Left ventricle myocardium inferior (tissue), 1 donor: ENCODE data around the gene BAZ2A. TPM values are rescaled to one million over a fixed set of nuclear protein-coding genes. Genes with fewer than 3 reads are reported as not detected.
"Not testable (repeated sequence)": the region's sequence is repeated elsewhere in the genome, so short reads cannot be mapped to it uniquely, and the experiment has no call there.

Experiments
- DNase-seq: peaks from one replicate; pipeline ENCODE4 v3.0.0-alpha.2; 2020
- H3K27ac ChIP-seq: fragments of 200-600 bp; replicated peaks from 2 replicates; pipeline ENCODE4 v1.8.0; 2021
- H3K27me3 ChIP-seq: fragments of 200-600 bp; 2 replicates; pipeline ENCODE4 v1.8.0; 2021; ENCODE audit warnings: low read depth
- H3K36me3 ChIP-seq: fragments of 200-600 bp; 2 replicates; pipeline ENCODE4 v1.8.0; 2021
- H3K4me1 ChIP-seq: fragments of 200-600 bp; 2 replicates; pipeline ENCODE4 v1.8.0; 2021
- H3K4me3 ChIP-seq: fragments of 200-600 bp; 2 replicates; pipeline ENCODE4 v1.8.0; 2021; ENCODE audit warnings: mild to moderate bottlenecking, moderate library complexity
- H3K9me3 ChIP-seq: fragments of 200-600 bp; replicated peaks from 2 replicates; pipeline ENCODE4 v1.8.0; 2021
- CTCF ChIP-seq: fragments of 200-600 bp; IDR thresholded peaks from 2 replicates; pipeline ENCODE4 v1.8.0; 2021; ENCODE audit warnings: antibody characterized with exemption, mild to moderate bottlenecking, borderline replicate concordance
- intact Hi-C: fragments of 100-400 bp; cut with micrococcal nuclease; formaldehyde crosslinking; loops from one replicate; pipeline ENCODE4 v1.11.0; 2022
- total RNA-seq: library from RNA; stranded (reverse); fragmentation: NEBNext Ultra II Directional; extraction: Animal tissue kit (Norgen Biotek cat#: 25700); gene quantifications from one replicate; pipeline ENCODE4 v1.2.1, GENCODE V29; 2021
- donor health status: DM: no; HTN: yes; CAD: no; lungs with severe emphysema.

The BAZ2A gene
- total RNA-seq, 1 donor from 2014 or later, result 39.1 TPM

- no peak overlapping the region for H3K27ac ChIP-seq
- no peak for DNase-seq
- H3K4me1 ChIP-seq, result no peaks in the 10 kb centered on the region
- H3K9me3 ChIP-seq, result no peaks in the 10 kb centered on the region
- H3K4me3 ChIP-seq, result no peak overlapping the region
- peaks cover 74% of the 10 kb centered on the region for H3K36me3 ChIP-seq
- intact Hi-C loops, result no loop called here
- H3K27me3 ChIP-seq, result no peaks in the 10 kb centered on the region
- no peak for TF ChIP-seq CTCF
Measured at GRCh38 chr12:56578983-56579546, 51.1 kb downstream of the BAZ2A start.

- H3K4me3 ChIP-seq, H3K27me3 ChIP-seq, H3K27ac ChIP-seq, H3K4me1 ChIP-seq, DNase-seq, intact Hi-C loops, H3K9me3 ChIP-seq: not testable (repeated sequence)
- peaks cover 72% of the 10 kb centered on the region for H3K36me3 ChIP-seq
Measured at GRCh38 chr12:56577248-56577647, 52.9 kb downstream of the BAZ2A start.

GRCh38 chr12:56574210-56574609, 55.9 kb downstream of the BAZ2A start:
- intact Hi-C loops, result no loop called here
- no peak for DNase-seq
- H3K27ac ChIP-seq, result no peak overlapping the region
- TF ChIP-seq CTCF, result no peak
- no peak overlapping the region for H3K4me3 ChIP-seq
- no peaks in the 10 kb centered on the region for H3K27me3 ChIP-seq
- H3K4me1 ChIP-seq, result peaks cover 23% of the 10 kb centered on the region
- no peaks in the 10 kb centered on the region for H3K9me3 ChIP-seq
- H3K36me3 ChIP-seq, result peaks cover 67% of the 10 kb centered on the region

- peaks cover 41% of the 10 kb centered on the region for H3K4me1 ChIP-seq
- H3K36me3 ChIP-seq, result peaks cover 56% of the 10 kb centered on the region
- H3K27ac ChIP-seq, result peak overlapping the region; percentile 48
- no peak for DNase-seq
- TF ChIP-seq CTCF, result no peak
- H3K27me3 ChIP-seq, result no peaks in the 10 kb centered on the region
- H3K4me3 ChIP-seq, result no peak overlapping the region
- intact Hi-C loops, result loop anchor here (2.0 kb wide), 1 partner anchor 59 kb away; no protein-coding TSS in a partner anchor
- no peaks in the 10 kb centered on the region for H3K9me3 ChIP-seq
Measured at GRCh38 chr12:56572288-56572687, 57.8 kb downstream of the BAZ2A start.

GRCh38 chr12:56571121-56571520, 59.0 kb downstream of the BAZ2A start:
- intact Hi-C loops, result no loop called here
- H3K4me3 ChIP-seq, result no peak overlapping the region
- peaks cover 55% of the 10 kb centered on the region for H3K36me3 ChIP-seq
- TF ChIP-seq CTCF, result no peak
- H3K27ac ChIP-seq, result peak overlapping the region; percentile 87
- no peak for DNase-seq
- H3K9me3 ChIP-seq, result no peaks in the 10 kb centered on the region
- no peaks in the 10 kb centered on the region for H3K27me3 ChIP-seq
- peaks cover 53% of the 10 kb centered on the region for H3K4me1 ChIP-seq

GRCh38 chr12:56568146-56568545, 62.0 kb downstream of the BAZ2A start:
- no peak for TF ChIP-seq CTCF
- no peaks in the 10 kb centered on the region for H3K27me3 ChIP-seq
- intact Hi-C loops, result no loop called here
- peaks cover 42% of the 10 kb centered on the region for H3K36me3 ChIP-seq
- H3K4me3 ChIP-seq, result no peak overlapping the region
- DNase-seq, result no peak
- H3K9me3 ChIP-seq, result no peaks in the 10 kb centered on the region
- peak overlapping the region; percentile 87 for H3K27ac ChIP-seq
- peaks cover 71% of the 10 kb centered on the region for H3K4me1 ChIP-seq
